ENCODE results near the gene RTN3. TPM values are rescaled to one million over a fixed set of nuclear protein-coding genes. Genes with fewer than 3 reads are reported as not detected.
A peak's percentile ranks its signal among the peaks of the same experiment; 100 is the strongest.
"Not testable (repeated sequence)": the region's sequence is repeated elsewhere in the genome, so short reads cannot be mapped to it uniquely, and the experiment has no call there.

The RTN3 gene
- total RNA-seq, 1 donor from 2014 or later: 67.3 TPM

GRCh38 chr11:63768237-63769041 is 87.1 kb downstream of the RTN3 start, which contains the start of gene ZFTA:
TSS of gene ZFTA (minus strand) at chr11:63768775. CDS start at chr11:63768622, 153 bp downstream.
- no peak for DNase-seq (ENCODE audit: low spot score)

- no peak for DNase-seq (ENCODE audit: low spot score)
Measured at GRCh38 chr11:63769042-63769713, 87.9 kb downstream of the RTN3 start.

GRCh38 chr11:63769714-63770455 is 88.6 kb downstream of the RTN3 start:
- no peak for DNase-seq (ENCODE audit: low spot score)

GRCh38 chr11:63770763-63771162 is 89.5 kb downstream of the RTN3 start:
- DNase-seq (ENCODE audit: low spot score): no peak

- DNase-seq (ENCODE audit: low spot score): not testable (repeated sequence)
Measured at GRCh38 chr11:63771741-63772318, 90.5 kb downstream of the RTN3 start.

GRCh38 chr11:63775191-63775590 is 93.9 kb downstream of the RTN3 start:
- no peak for DNase-seq (ENCODE audit: low spot score)

GRCh38 chr11:63779039-63779438 is 97.7 kb downstream of the RTN3 start:
- DNase-seq (ENCODE audit: low spot score): no peak

GRCh38 chr11:63782749-63783148 is 101.4 kb downstream of the RTN3 start:
- DNase-seq (ENCODE audit: low spot score): no peak

- no peak for DNase-seq (ENCODE audit: low spot score)
Measured at GRCh38 chr11:63783925-63784592, 102.8 kb downstream of the RTN3 start.

- DNase-seq (ENCODE audit: low spot score): no peak
Measured at GRCh38 chr11:63785823-63786222, 104.5 kb downstream of the RTN3 start.

GRCh38 chr11:63791495-63792167 is 110.3 kb downstream of the RTN3 start:
- DNase-seq (ENCODE audit: low spot score): no peak

- DNase-seq (ENCODE audit: low spot score): no peak
Measured at GRCh38 chr11:63793161-63793560, 111.9 kb downstream of the RTN3 start.

GRCh38 chr11:63795066-63795465 is 113.8 kb downstream of the RTN3 start:
- DNase-seq (ENCODE audit: low spot score): no peak

GRCh38 chr11:63800921-63801320 is 119.6 kb downstream of the RTN3 start:
- DNase-seq (ENCODE audit: low spot score): no peak

- no peak for DNase-seq (ENCODE audit: low spot score)
Measured at GRCh38 chr11:63802637-63803414, 121.5 kb downstream of the RTN3 start.

GRCh38 chr11:63804259-63804658 is 123.0 kb downstream of the RTN3 start:
- DNase-seq (ENCODE audit: low spot score): peak; percentile 56

GRCh38 chr11:63805844-63806415 is 124.6 kb downstream of the RTN3 start:
- no peak for DNase-seq (ENCODE audit: low spot score)

Measured in ureter (tissue), 1 donor.